ENCODE data around the gene ADAMTSL1.

Gene ADAMTSL1

DNA sequence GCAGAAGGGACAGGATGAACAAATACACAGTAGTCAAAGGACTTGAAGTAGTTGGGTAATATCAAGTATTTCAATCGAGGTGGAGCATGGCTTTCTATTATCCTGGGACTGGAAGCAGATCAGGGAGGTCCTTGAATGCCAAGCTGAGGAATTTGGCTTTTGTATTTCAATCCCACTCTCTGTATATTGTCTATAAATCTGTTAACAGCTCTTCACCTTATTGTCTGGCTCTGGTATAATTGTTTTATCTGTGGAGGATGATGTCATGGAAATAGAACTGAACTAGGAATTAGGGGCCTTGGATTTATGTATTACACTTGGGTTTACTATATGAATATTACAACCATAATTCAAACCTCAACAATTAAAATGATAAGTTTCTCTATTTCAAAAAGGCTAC lies 6.3 kb upstream of the ADAMTSL1 start:
- no peak for DNase-seq (ENCODE audit: low spot score)

DNA sequence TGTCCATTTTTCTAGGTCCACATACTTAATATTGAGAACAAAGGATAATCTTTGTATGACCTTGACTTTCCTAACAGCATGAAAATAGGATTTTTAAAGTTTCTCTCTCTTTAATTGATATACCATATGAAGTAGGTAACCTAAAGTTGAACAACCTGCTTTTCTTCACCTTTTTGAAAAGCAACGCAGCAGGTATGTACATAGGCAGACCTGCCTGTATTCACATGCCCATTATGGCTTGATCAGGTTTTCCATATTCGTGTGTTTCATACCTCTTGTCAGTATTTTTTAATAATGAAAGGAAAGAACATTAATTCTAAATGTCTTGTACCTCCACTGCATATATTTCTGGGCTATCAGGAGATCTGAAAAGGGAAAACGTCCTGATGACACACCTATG lies 1.5 kb upstream of the ADAMTSL1 start:
- no peak for DNase-seq (ENCODE audit: low spot score)

- DNase-seq (ENCODE audit: low spot score): no peak
These were observed 1.1 kb upstream of the ADAMTSL1 start for GRCh38 chr9:18472841-18473251.

DNA sequence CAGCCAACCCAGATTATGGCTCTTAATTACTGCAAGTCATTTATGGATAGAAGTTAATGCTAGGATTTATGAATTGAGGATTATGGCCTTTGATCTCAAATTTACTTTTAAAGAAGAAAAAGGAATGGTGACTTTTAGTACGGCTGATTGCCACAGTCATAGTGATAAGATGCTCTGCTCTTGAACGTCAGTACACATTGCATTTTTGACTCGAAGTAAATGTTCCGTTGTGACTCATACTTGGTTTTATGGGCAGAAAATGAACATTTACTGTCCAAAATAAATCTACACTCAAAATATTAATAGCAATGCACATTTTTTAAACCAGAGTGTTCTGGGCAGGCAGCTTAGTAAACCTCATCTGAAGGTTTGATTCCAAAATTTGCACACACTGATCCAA lies 830 bp downstream of the ADAMTSL1 start:
- DNase-seq (ENCODE audit: low spot score): no peak

- no peak for DNase-seq (ENCODE audit: low spot score)
These were observed 3.2 kb downstream of the ADAMTSL1 start for GRCh38 chr9:18477121-18477660.

GRCh38 chr9:18477719-18478118 lies 3.8 kb downstream of the ADAMTSL1 start:
- DNase-seq (ENCODE audit: low spot score): no peak

DNA sequence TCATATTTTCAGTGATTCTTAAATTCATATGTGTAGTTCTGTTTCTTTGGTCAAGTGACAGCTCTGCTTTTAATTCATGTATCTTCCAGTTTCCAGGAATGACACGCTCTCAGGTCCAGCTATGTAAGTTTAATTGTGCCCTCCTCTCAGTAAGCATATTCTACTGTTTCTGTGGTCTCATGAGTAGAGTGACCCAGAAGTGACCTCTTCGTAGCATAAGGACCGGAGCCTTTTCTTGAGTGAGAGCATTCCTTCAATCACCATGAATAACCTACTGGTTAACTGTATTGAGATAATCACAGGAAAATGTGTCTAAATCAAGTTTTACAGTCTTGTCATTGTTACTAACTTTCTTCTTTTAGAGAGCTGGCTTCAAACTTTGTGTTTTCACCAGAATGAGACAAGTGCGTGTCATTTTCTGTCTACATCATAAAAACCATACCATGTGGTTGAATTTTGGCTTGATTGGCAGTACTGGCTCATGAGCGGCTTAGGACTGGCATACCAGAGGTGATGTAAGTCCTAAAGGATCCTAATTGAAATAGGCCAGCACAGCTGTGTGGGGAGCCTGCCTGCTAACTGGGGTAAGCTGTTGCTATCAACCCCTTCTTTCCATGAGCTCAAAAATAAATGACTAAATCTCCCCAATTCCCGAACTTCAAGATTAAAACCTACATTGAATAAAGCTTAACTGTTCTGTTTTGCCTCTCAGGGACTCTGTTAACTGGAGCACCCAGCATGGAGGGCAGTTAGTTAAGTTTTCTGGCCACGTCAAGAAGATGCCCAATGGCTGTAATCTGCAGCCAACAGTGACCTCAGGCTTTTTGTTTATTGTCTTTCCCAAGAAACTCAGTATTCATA lies 4.8 kb downstream of the ADAMTSL1 start:
- DNase-seq (ENCODE audit: low spot score): no peak

GRCh38 chr9:18479405-18479804 lies 5.5 kb downstream of the ADAMTSL1 start:
- DNase-seq (ENCODE audit: low spot score): no peak

DNA sequence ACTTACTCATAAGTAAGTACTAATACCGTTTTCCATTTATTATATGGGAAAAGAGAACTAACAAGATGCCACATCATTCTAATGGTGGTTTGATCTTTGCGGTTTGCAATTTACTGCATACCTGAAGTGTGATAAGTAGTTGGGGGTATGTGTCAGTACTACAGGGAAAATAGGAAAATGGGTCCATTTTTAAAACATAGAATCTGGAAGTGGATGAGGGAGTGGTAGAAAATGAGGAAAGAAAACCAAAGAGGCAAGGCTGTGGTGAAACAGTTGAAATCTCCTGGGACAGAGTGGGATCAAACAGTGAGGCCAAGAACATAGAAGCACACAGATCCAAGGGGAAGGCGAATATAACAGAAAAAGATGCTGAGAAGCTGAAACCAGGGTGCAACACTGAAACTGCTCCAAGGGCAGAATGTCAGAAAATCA lies 6.7 kb downstream of the ADAMTSL1 start:
- no peak for DNase-seq (ENCODE audit: low spot score)

DNA sequence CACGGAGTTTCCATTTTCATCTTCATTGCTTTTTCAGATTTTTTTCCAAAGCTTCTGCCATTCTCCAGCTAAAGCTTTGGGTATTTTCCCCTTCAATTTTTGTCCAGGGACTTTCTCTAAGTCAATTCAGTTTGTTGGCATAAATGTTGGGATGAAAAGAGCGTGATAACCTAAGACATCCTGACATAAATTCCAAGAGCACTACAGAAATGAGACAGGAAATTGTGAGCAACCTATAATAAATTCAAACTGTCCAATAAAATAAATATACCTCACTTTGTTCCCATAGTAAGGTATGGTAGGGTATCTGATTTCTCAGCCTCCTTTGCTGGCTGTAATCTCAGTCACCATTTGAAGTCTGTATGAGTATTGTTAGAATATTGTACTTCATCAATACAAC lies 8.4 kb downstream of the ADAMTSL1 start:
- DNase-seq (ENCODE audit: low spot score): no peak

GRCh38 chr9:18485714-18486113 lies 11.8 kb downstream of the ADAMTSL1 start:
- no peak for DNase-seq (ENCODE audit: low spot score)

DNA sequence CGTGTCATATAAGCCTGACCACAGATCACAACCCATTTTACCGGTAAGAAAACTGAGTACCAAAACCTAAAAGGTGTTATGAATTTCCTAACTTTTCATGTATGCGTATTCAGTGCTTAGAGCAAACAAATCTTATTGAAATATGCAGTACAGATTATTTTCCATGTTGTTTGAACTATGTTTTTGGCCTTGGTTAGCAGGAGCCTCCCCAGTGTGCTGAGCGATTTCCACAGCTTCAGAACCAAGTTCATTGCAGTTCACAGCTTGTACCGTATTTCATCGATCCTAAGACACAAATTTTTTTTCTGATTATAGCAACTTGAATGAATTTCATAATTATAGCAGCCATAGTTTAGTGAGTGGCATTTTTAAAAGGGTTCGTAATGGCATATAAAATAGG lies 13.7 kb downstream of the ADAMTSL1 start:
- no peak for DNase-seq (ENCODE audit: low spot score)

GRCh38 chr9:18488886-18489285 lies 14.9 kb downstream of the ADAMTSL1 start:
- DNase-seq (ENCODE audit: low spot score): no peak

DNA sequence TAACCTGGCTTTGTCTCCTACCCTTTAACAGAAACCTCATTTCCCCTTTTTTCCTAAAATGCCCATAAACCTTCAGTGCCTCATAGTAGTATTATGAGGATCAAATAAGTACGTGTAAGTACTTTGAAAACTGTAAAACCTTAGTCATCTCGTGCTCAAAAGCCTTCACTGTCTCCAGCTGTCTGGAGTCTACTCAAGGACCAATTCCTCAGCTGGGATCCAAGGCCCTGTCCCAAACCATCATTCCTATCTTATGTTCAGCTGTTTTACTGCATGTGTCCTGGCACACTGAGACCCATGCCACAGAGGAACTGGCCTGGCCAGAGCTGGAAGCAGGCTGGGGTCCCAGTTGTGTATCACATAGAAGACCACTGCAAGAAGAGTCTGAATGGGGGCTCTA lies 15.9 kb downstream of the ADAMTSL1 start:
- DNase-seq (ENCODE audit: low spot score): no peak

DNA sequence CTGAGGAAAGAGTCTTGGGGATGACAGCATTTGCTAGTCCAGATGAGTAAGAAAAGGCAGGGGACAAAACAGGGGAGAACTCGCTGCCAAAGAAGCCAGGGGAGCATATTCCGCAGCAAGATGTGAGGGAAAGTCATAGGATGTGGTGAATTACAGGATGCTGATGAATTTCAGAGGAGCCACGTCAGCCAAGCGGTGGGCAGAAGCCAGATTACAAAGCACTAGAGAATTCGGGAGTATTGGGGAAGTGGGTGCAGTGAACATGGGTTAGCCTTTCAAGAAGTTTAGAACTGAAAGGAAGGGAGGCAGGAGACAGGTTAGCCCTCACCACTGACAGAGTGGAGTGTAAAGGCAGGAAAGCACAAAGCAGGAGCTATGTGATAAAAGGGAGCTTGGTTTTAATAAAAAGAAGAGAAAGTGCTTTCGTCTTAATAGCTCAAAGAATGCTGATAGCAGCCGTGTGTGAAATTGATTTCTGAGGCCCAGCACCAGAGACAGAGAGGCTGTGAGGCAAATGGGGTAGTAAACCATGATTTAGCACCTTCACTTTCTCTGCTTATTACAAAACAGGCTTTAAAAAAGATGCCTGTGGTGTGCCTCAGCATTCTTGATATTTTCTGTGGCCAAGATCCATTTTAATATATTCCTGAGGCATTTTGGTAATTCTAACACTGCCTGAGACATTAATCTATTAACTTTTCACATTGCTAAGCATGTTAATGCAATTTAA lies 16.9 kb downstream of the ADAMTSL1 start:
- DNase-seq (ENCODE audit: low spot score): peak; percentile 63

DNA sequence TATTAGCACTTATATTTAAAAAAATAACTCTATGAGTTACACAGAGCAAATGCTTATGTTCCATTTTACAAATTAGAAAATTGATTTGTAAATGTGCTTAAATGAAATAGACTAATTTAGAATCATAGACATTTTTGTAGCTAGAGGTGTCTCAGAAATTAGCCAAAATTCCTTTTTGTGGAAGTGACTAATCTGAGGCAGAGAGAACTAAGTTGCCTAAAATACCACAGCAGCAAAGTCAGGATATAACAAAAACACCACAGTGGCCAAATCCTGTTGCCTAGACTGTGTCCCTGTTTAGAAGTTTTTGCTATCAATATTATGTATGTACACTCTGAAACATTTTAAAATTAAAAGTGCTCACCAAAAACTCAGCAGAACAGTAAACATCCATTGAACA lies 18.7 kb downstream of the ADAMTSL1 start:
- no peak for DNase-seq (ENCODE audit: low spot score)

GRCh38 chr9:18493451-18493993 lies 19.6 kb downstream of the ADAMTSL1 start:
- DNase-seq (ENCODE audit: low spot score): no peak

GRCh38 chr9:18495065-18495464 lies 21.1 kb downstream of the ADAMTSL1 start:
- DNase-seq (ENCODE audit: low spot score): no peak

- DNase-seq (ENCODE audit: low spot score): no peak
These were observed 22.5 kb downstream of the ADAMTSL1 start for GRCh38 chr9:18496256-18497000.

DNA sequence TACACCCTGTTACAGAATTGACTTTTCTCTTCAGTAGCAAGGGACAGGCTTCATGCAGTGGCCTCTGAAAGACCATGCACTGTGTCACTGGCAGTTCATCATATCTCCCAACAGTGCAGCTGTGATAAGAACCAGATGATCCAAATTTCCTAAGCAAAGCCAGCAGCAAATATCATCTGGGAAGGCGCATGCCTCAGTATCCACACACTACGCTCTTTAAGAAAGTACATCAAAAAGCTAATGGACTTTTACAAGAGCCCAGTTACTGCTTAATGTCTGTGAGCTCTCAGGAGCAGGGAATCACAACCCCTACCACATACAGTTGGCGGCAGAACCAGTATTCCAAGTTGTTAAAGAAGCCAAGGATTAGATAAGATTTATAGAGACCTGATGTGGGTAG lies 25.1 kb downstream of the ADAMTSL1 start:
- DNase-seq (ENCODE audit: low spot score): no peak

- DNase-seq (ENCODE audit: low spot score): no peak
These were observed 26.0 kb downstream of the ADAMTSL1 start for GRCh38 chr9:18499980-18500379.

DNA sequence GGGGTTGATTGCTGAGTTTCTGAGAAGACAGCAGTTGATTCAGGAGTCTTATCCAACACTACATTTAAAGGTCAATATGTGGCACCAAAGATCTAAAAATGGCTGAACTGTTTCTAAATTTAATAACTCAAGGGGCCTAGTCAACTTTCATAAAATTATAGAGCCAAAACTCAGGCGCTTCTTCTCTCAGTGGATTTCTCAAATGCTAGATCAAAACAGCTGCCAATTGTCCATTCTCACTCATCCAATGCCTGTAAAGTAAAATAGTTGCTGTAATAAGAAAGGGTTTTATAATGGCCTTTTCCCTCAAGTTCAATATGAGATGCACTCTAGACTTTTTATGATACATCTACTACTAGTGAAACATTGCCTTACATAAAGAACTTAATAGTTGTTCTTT lies 26.5 kb downstream of the ADAMTSL1 start:
- no peak for DNase-seq (ENCODE audit: low spot score)

Data from hepatic stellate cell (primary cell).